ENCODE data around the gene SNX21. TPM values are rescaled to one million over a fixed set of nuclear protein-coding genes. Genes with fewer than 3 reads are reported as not detected.
"Not testable (repeated sequence)": the region's sequence is repeated elsewhere in the genome, so short reads cannot be mapped to it uniquely, and the experiment has no call there.

The SNX21 gene
- total RNA-seq, 1 experiment from 2014 or later: 11.9 TPM

GRCh38 chr20:45873409-45874103 lies 40.0 kb downstream of the SNX21 start:
- Histone ChIP-seq H3K27me3 (ENCODE audit: insufficient read depth, low read length) (no peaks in the 10 kb centered on the region), H3K4me2 (ENCODE audit: low read length) (no peak overlapping the region), H4K20me1 (ENCODE audit: insufficient read depth) (no peaks in the 10 kb centered on the region), H3K79me2 (ENCODE audit: insufficient read depth, low read length) (no peaks in the 10 kb centered on the region), H3K9me3 (ENCODE audit: control insufficient read depth in 1 of 2, insufficient read depth in 1 of 2, low read depth in 1 of 2, low read length in 2 of 2) (no peaks in the 10 kb centered on the region), H2AFZ (ENCODE audit: low read depth, low read length, poor library complexity, severe bottlenecking) (no peak overlapping the region), H3K27ac (ENCODE audit: low read depth, low read length) (no peak overlapping the region), H3K9me2 (ENCODE audit: insufficient read depth) (no peaks in the 10 kb centered on the region), H3K36me3 (ENCODE audit: control insufficient read depth in 1 of 2, insufficient read depth in 2 of 2, low read length in 2 of 2) (no peaks in the 10 kb centered on the region), H3K9ac (ENCODE audit: low read length) (no peak overlapping the region), H3K4me3 (replicated peaks in 1 of 2; ENCODE audit: low read depth in 1 of 2, low read length in 2 of 2) (no peak overlapping the region), H3K4me1 (ENCODE audit: control insufficient read depth in 1 of 2, insufficient read depth in 2 of 2, low read length in 2 of 2) (no peaks in the 10 kb centered on the region)
- ChIA-PET POLR2A (no interaction called here), RAD21 (ENCODE audit: low non-redundant PET in 1 of 2, low total read pairs in 2 of 2, uncharacterized antibody in 2 of 2, unreplicated experiment in 2 of 2) (no interaction called here), CTCF (no interaction called here)
- ATAC-seq: no peak
- intact Hi-C loops (cut with micrococcal nuclease): no loop called here
- BruUV-seq (replicated peaks): no TSS peak
- TF ChIP-seq ZNF274 (IDR thresholded peaks at IDR 0.05; ENCODE audit: low read depth, low read length): no peak
- no peak for TF ChIP-seq ATF3 (IDR thresholded peaks at IDR 0.05)
- no peak for TF ChIP-seq MAX (IDR thresholded peaks at IDR 0.05)
- no peak for TF ChIP-seq EGR1 (IDR thresholded peaks at IDR 0.05; ENCODE audit: low read depth)
- no peak for TF ChIP-seq ZFX (IDR thresholded peaks at IDR 0.05)
- TF ChIP-seq TCF7L2 (IDR thresholded peaks at IDR 0.05; ENCODE audit: borderline replicate concordance, extremely low read depth, insufficient read depth, insufficient read length): no peak
- TF ChIP-seq RAD21 (IDR thresholded peaks at IDR 0.05; ENCODE audit: low read depth): no peak
- no peak for TF ChIP-seq FOSL1 (IDR thresholded peaks at IDR 0.05; ENCODE audit: low read depth)
- no peak for TF ChIP-seq YY1 (IDR thresholded peaks at IDR 0.05; ENCODE audit: extremely low read depth, insufficient replicate concordance, low read depth, low read length)
- TF ChIP-seq ZBTB33 (IDR thresholded peaks at IDR 0.05; ENCODE audit: extremely low read depth, insufficient replicate concordance, low read length): no peak
- TF ChIP-seq POLR2A (IDR thresholded peaks at IDR 0.05; ENCODE audit: borderline replicate concordance, extremely low read depth, insufficient read depth, insufficient read length): no peak
- no peak for TF ChIP-seq SIN3A (IDR thresholded peaks at IDR 0.05; ENCODE audit: low read depth)
- no peak for TF ChIP-seq CBX3 (IDR thresholded peaks at IDR 0.05; ENCODE audit: low read depth)
- no peak for TF ChIP-seq ELF1 (IDR thresholded peaks at IDR 0.05; ENCODE audit: borderline replicate concordance, low read depth)
- no peak for TF ChIP-seq CEBPB (IDR thresholded peaks at IDR 0.05; ENCODE audit: low read depth)
- no peak for TF ChIP-seq SRF (IDR thresholded peaks at IDR 0.05; ENCODE audit: low read depth)
- TF ChIP-seq SP1 (IDR thresholded peaks at IDR 0.05; ENCODE audit: low read depth): no peak
- no peak for DNase-seq (ENCODE audit: low read depth, low spot score)

GRCh38 chr20:45874104-45874481 lies 40.5 kb downstream of the SNX21 start:
- H3K36me3 ChIP-seq (ENCODE audit: control insufficient read depth in 1 of 2, insufficient read depth in 2 of 2, low read length in 2 of 2); H4K20me1 ChIP-seq (ENCODE audit: insufficient read depth); ATAC-seq; H3K27me3 ChIP-seq (ENCODE audit: insufficient read depth, low read length); H3K9me3 ChIP-seq (ENCODE audit: control insufficient read depth in 1 of 2, insufficient read depth in 1 of 2, low read depth in 1 of 2, low read length in 2 of 2); H3K4me3 ChIP-seq (replicated peaks in 1 of 2; ENCODE audit: low read depth in 1 of 2, low read length in 2 of 2); DNase-seq (ENCODE audit: low read depth, low spot score); intact Hi-C loops (cut with micrococcal nuclease); H3K9ac ChIP-seq (ENCODE audit: low read length); H3K4me1 ChIP-seq (ENCODE audit: control insufficient read depth in 1 of 2, insufficient read depth in 2 of 2, low read length in 2 of 2); H3K27ac ChIP-seq (ENCODE audit: low read depth, low read length); H3K4me2 ChIP-seq (ENCODE audit: low read length); BruUV-seq (replicated peaks); POLR2A ChIA-PET; H2AFZ ChIP-seq (ENCODE audit: low read depth, low read length, poor library complexity, severe bottlenecking); CTCF ChIA-PET; H3K9me2 ChIP-seq (ENCODE audit: insufficient read depth); H3K79me2 ChIP-seq (ENCODE audit: insufficient read depth, low read length); RAD21 ChIA-PET (ENCODE audit: low non-redundant PET in 1 of 2, low total read pairs in 2 of 2, uncharacterized antibody in 2 of 2, unreplicated experiment in 2 of 2): not testable (repeated sequence)
